GM18499 (cell line): ENCODE measurements around the gene ZNF483.
"Not testable (repeated sequence)": the region's sequence is repeated elsewhere in the genome, so short reads cannot be mapped to it uniquely, and the experiment has no call there.

Experiments used
- ATAC-seq: cut with Tn5 transposase; IDR thresholded peaks from one replicate; pipeline ENCODE4 v1.9.1; 2021; ENCODE audit warnings: moderate number of reproducible peaks; ENCODE audit not compliant: insufficient read depth, unreplicated experiment

The ZNF483 gene

GRCh38 chr9:111525056-111525977, at the start of gene ZNF483:
Gene ZNF483, plus strand, starts transcription at chr9:111525179. Its CDS starts 2,217 bp downstream, at chr9:111527396.
- no peak for ATAC-seq

- no peak for ATAC-seq
Observed at GRCh38 chr9:111475195-111475594, 49.8 kb upstream of the ZNF483 start.

- ATAC-seq = no peak
Observed at GRCh38 chr9:111477677-111478076, 47.3 kb upstream of the ZNF483 start.

- no peak for ATAC-seq
Observed at GRCh38 chr9:111481885-111482636, 42.9 kb upstream of the ZNF483 start.

GRCh38 chr9:111482694-111483438, 42.1 kb upstream of the ZNF483 start:
- ATAC-seq = peak; percentile 35

GRCh38 chr9:111483439-111483857, 41.5 kb upstream of the ZNF483 start:
- peak; percentile 2 for ATAC-seq

- peak; percentile 37 for ATAC-seq
Observed at GRCh38 chr9:111483858-111484571, 41.0 kb upstream of the ZNF483 start, which contains the start of gene ECPAS. Gene ECPAS, minus strand, starts transcription at chr9:111484383. Its CDS starts 11,465 bp downstream, at chr9:111472918.

- ATAC-seq = no peak
Observed at GRCh38 chr9:111484572-111484894, 40.4 kb upstream of the ZNF483 start.

GRCh38 chr9:111497196-111497595, 27.8 kb upstream of the ZNF483 start:
- not testable (repeated sequence) for ATAC-seq

- ATAC-seq = no peak
Observed at GRCh38 chr9:111501005-111501562, 23.9 kb upstream of the ZNF483 start.

- no peak for ATAC-seq
Observed at GRCh38 chr9:111501648-111502047, 23.3 kb upstream of the ZNF483 start.

GRCh38 chr9:111502506-111502905, 22.5 kb upstream of the ZNF483 start:
- ATAC-seq = no peak

- not testable (repeated sequence) for ATAC-seq
Observed at GRCh38 chr9:111511581-111511980, 13.4 kb upstream of the ZNF483 start.

- ATAC-seq = no peak
Observed at GRCh38 chr9:111514967-111515366, 10.0 kb upstream of the ZNF483 start.

GRCh38 chr9:111516061-111516465, 8.9 kb upstream of the ZNF483 start:
- ATAC-seq = no peak

GRCh38 chr9:111524731-111525055, 286 bp upstream of the ZNF483 start:
- ATAC-seq = no peak

- no peak for ATAC-seq
Observed at GRCh38 chr9:111527347-111527746, 2.4 kb downstream of the ZNF483 start.

GRCh38 chr9:111529787-111530186, 4.8 kb downstream of the ZNF483 start:
- ATAC-seq = no peak

GRCh38 chr9:111531716-111532115, 6.7 kb downstream of the ZNF483 start:
- ATAC-seq = no peak
